GM18520 (cell line): Measurements from ENCODE around the gene SLC39A9.
"Not testable (repeated sequence)": the region's sequence is repeated elsewhere in the genome, so short reads cannot be mapped to it uniquely, and the experiment has no call there.

Experiments used
- ATAC-seq: cut with Tn5 transposase; IDR thresholded peaks from one replicate; pipeline ENCODE4 v1.9.1; 2021; ENCODE audit not compliant: unreplicated experiment

Gene SLC39A9

GRCh38 chr14:69497866-69498265, 99.4 kb downstream of the SLC39A9 start:
- not testable (repeated sequence) for ATAC-seq

GRCh38 chr14:69498286-69498685, 99.8 kb downstream of the SLC39A9 start:
- ATAC-seq, result not testable (repeated sequence)

GRCh38 chr14:69499436-69499835, 100.9 kb downstream of the SLC39A9 start:
- no peak for ATAC-seq

GRCh38 chr14:69500096-69500495, 101.6 kb downstream of the SLC39A9 start:
- ATAC-seq, result no peak

GRCh38 chr14:69500736-69501135, 102.2 kb downstream of the SLC39A9 start:
- no peak for ATAC-seq

- ATAC-seq, result no peak
These were observed 102.9 kb downstream of the SLC39A9 start for GRCh38 chr14:69501423-69501838.

GRCh38 chr14:69504775-69505174, 106.3 kb downstream of the SLC39A9 start:
- ATAC-seq, result no peak

GRCh38 chr14:69505338-69506240, 107.1 kb downstream of the SLC39A9 start:
- no peak for ATAC-seq

- ATAC-seq, result no peak
These were observed 107.7 kb downstream of the SLC39A9 start for GRCh38 chr14:69506241-69506595.
